Vagina (tissue), 2 donors: ENCODE measurements around the gene PARK7.

Experiments used
- CTCF ChIP-seq, 3 experiments: fragments of 450-650 bp in 2 of 3; fragments of 200-600 bp in 1 of 3; sonication (generic) in 1 of 3; IDR thresholded peaks; one replicate each; pipeline ENCODE4 v1.5.1; 2017 to 2019; ENCODE audit warnings: antibody characterized with exemption in 3 of 3, mild to moderate bottlenecking in 2 of 3, moderate library complexity in 2 of 3
- POLR2A ChIP-seq, 2 donors: fragments of 450-650 bp; IDR thresholded peaks; one replicate each; pipeline ENCODE4 v1.6.1; 2017; ENCODE audit warnings: antibody characterized with exemption in 2 of 2, mild to moderate bottlenecking in 2 of 2, moderate library complexity in 2 of 2
- POLR2AphosphoS5 ChIP-seq, 2 donors: sonication (generic); formaldehyde crosslinking; IDR thresholded peaks; one replicate each; pipeline ENCODE4 v1.9.0; 2017; ENCODE audit warnings: antibody characterized with exemption in 2 of 2, mild to moderate bottlenecking in 2 of 2, low read depth in 1 of 2; ENCODE audit not compliant: insufficient read depth in 1 of 2

- TF ChIP-seq CTCF (IDR thresholded peaks at IDR 0.05), result no peak
- TF ChIP-seq POLR2A (IDR thresholded peaks at IDR 0.05), result no peak
- TF ChIP-seq POLR2AphosphoS5 (IDR thresholded peaks at IDR 0.05; ENCODE audit: insufficient read depth in 1 of 2, low read depth in 1 of 2), result no peak
Observed at GRCh38 chr1:7967651-7968050, 6.1 kb downstream of the PARK7 start.
